A673 (cell line): Measurements from ENCODE around the gene MIAT.

Experiments
- EZH2 ChIP-seq: fragments of 200-600 bp; sonication (generic); IDR thresholded peaks from 2 replicates; pipeline ENCODE4 v1.6.1; 2017; ENCODE audit warnings: borderline replicate concordance, low read depth, mild to moderate bottlenecking, mixed read lengths, antibody characterized with exemption, low read length; ENCODE audit not compliant: poor library complexity, severe bottlenecking
- TF ChIP-seq, protein P1 (sequence below): fragments of 300-800, 200-600 bp; sonication (generic); conservative IDR thresholded peaks from 2 replicates; pipeline ENCODE4 v1.5.1; 2017; ENCODE audit warnings: low read depth, mild to moderate bottlenecking, antibody characterized with exemption, low read length, moderate library complexity, mixed read lengths

GRCh38 chr22:26614322-26614721, 43.1 kb upstream of the MIAT start:
- no peak for TF ChIP-seq EZH2
- TF ChIP-seq, protein P1, sequence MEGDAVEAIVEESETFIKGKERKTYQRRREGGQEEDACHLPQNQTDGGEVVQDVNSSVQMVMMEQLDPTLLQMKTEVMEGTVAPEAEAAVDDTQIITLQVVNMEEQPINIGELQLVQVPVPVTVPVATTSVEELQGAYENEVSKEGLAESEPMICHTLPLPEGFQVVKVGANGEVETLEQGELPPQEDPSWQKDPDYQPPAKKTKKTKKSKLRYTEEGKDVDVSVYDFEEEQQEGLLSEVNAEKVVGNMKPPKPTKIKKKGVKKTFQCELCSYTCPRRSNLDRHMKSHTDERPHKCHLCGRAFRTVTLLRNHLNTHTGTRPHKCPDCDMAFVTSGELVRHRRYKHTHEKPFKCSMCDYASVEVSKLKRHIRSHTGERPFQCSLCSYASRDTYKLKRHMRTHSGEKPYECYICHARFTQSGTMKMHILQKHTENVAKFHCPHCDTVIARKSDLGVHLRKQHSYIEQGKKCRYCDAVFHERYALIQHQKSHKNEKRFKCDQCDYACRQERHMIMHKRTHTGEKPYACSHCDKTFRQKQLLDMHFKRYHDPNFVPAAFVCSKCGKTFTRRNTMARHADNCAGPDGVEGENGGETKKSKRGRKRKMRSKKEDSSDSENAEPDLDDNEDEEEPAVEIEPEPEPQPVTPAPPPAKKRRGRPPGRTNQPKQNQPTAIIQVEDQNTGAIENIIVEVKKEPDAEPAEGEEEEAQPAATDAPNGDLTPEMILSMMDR = no peak
